IPS-18a (cell line): ENCODE data around the gene GPR107.

ENCODE experiments used
- H3K27ac ChIP-seq: one replicate; pipeline ENCODE4 v1.5.1; 2013; ENCODE audit warnings: low read length
- H3K27me3 ChIP-seq: one replicate; pipeline ENCODE4 v1.6.1; 2013; ENCODE audit warnings: mild to moderate bottlenecking, low read length; ENCODE audit not compliant: control insufficient read depth, insufficient read depth
- H3K36me3 ChIP-seq: one replicate; pipeline ENCODE4 v1.6.1; 2013; ENCODE audit warnings: low read depth, low read length; ENCODE audit not compliant: control insufficient read depth
- H3K4me1 ChIP-seq: one replicate; pipeline ENCODE4 v1.6.1; 2013; ENCODE audit warnings: low read depth, low read length; ENCODE audit not compliant: control insufficient read depth
- H3K4me3 ChIP-seq: one replicate; pipeline ENCODE4 v1.5.1; 2013; ENCODE audit warnings: low read length
- H3K9ac ChIP-seq: one replicate; pipeline ENCODE4 v1.6.1; 2013; ENCODE audit warnings: mild to moderate bottlenecking, low read length, moderate library complexity
- H3K9me3 ChIP-seq: one replicate; pipeline ENCODE4 v1.6.1; 2013; ENCODE audit warnings: low read depth, low read length; ENCODE audit not compliant: control insufficient read depth

GPR107 gene

DNA sequence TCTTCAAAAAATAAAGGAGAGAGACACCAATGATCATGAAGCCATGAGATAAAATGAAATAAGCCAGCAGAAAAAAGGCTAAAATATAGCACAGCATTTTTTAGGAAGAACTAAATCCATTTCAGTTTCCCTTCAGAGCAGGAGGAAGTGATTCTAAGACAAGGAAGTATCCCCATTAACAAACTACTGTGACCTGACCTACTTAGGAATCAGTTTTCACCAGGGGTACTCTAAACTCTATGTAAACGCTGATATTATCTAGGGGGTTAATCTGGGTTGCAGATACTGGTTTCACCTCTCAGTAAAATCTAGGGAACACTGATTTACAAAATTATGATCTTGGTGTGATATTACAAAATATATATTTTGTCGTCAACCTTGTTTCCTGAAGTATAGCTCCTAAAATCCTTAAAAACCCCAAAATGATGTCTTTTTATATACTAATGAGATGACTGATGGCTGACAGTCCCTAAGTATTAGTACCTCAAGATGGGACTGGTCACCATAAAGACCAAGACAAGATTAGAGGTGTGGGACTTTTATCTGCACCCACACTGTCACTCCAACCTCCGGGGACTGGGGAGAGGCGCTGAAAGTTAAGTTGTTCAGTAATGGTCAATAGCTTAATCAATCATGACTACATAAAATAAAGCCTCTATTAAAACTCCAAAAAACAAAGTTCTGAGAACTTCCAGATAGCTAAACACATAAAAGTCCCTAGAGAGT, 7.8 kb upstream of the GPR107 start:
- no peaks in the 10 kb centered on the region for H3K9me3 ChIP-seq
- H3K4me3 ChIP-seq, result no peak overlapping the region
- peaks cover 26% of the 10 kb centered on the region for H3K27me3 ChIP-seq
- H3K9ac ChIP-seq, result no peak overlapping the region
- no peaks in the 10 kb centered on the region for H3K36me3 ChIP-seq
- H3K4me1 ChIP-seq, result peaks cover 18% of the 10 kb centered on the region
- no peak overlapping the region for H3K27ac ChIP-seq

DNA sequence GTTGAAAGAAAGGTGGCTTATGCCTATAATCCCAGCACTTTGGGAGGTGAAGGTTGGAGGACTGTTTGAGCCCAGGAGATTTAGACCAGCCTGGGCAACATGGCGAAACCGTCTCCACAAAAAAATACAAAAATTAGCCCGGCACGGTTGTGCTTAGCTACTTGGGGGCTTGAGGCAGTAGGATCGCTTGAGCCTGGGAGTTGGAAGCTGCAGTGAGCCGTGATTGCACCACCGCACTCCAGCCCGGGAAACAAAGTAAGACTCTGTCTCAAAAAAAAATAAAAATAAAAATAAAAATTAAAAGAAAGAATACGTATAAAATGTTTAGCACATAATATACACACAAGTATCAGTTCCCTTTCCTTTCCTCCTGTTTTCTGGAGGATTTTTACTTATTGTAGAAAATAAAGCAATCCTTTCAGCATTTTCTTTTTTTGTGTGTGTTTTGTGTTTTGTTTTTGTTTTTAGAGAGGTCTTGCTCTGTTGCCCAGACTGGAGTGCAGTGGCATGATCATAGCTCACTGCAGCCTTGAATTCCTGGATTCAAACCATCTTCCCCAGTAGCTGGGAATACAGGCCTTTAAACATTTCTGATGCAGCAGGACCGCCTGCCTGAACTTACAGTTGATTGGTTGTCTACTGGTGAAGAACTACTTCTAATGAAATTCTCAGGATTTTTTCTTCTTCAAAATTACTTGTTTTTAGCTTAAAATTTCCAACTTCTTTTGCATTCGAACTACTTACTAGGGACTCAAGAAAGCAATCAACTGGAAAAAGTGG, 4.1 kb upstream of the GPR107 start:
- H3K9me3 ChIP-seq, result no peaks in the 10 kb centered on the region
- H3K9ac ChIP-seq, result no peak overlapping the region
- H3K27ac ChIP-seq, result no peak overlapping the region
- no peak overlapping the region for H3K4me3 ChIP-seq
- peaks cover 5% of the 10 kb centered on the region for H3K27me3 ChIP-seq
- H3K4me1 ChIP-seq, result peaks cover 6% of the 10 kb centered on the region
- H3K36me3 ChIP-seq, result no peaks in the 10 kb centered on the region

DNA sequence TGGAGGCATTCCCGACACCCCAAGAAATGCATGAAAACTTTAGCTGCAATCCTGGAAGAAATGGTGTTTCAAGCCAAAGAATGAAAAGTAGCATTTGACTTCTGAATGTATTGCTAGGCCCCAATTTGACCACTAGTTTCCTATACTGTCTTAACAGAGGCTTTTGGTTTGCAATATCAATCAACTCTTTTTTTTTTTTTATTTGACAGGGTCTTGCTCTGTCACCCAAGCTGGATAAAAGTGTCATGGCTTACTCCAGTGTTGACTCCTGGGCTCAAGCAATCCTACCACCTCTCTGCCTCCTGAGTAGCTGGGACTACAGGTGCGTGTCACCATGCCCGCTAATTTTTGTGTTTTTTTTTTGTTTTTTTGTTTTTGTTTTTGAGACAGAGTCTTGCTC, 3.2 kb upstream of the GPR107 start:
- no peak overlapping the region for H3K9ac ChIP-seq
- H3K27me3 ChIP-seq, result no peaks in the 10 kb centered on the region
- H3K36me3 ChIP-seq, result no peaks in the 10 kb centered on the region
- no peaks in the 10 kb centered on the region for H3K9me3 ChIP-seq
- H3K4me1 ChIP-seq, result peaks cover 9% of the 10 kb centered on the region
- H3K27ac ChIP-seq, result no peak overlapping the region
- H3K4me3 ChIP-seq, result no peak overlapping the region

DNA sequence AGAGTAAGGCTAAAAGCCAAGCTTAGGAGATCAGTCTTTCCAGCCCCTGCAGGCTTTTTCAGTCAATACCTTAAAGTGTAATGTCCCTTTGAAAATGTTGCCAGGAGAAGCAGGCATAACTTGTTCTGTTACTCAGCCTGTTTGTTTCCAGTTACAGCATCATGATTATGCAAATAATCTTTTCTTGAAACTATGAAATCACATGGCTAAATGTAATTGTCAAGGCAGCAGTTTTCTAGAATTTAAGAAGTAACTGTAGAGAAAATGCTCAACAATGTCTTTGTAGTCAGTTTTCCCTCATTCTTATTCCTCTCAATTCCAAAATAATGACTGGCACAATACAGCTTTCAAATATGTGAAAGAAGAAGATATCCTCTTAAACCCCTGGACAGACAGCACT, 1.9 kb upstream of the GPR107 start:
- H3K27ac ChIP-seq, result no peak overlapping the region
- H3K27me3 ChIP-seq, result no peaks in the 10 kb centered on the region
- H3K9me3 ChIP-seq, result no peaks in the 10 kb centered on the region
- no peak overlapping the region for H3K4me3 ChIP-seq
- H3K9ac ChIP-seq, result no peak overlapping the region
- no peaks in the 10 kb centered on the region for H3K36me3 ChIP-seq
- H3K4me1 ChIP-seq, result peaks cover 9% of the 10 kb centered on the region

DNA sequence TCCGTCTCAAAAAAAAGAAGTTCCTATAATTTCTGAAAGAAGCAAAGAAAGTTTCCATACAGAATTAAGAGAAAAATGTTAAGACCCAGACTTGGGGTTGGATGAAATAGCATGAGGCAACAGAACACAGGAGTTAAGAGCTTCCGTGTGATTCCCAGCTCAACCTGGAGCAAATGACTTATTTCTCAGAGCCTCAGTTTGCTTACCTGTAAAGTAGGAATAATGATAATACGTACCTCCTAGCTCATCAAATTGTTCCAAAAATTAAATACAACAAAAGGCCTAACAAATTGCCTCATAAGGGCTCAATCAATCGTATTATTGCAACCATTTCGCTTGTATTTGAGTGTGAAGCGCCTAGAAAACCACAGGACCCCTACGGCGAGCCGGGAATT, 600 bp upstream of the GPR107 start:
- Histone ChIP-seq H3K4me1 (peaks cover 9% of the 10 kb centered on the region), H3K4me3 (peak overlapping the region; percentile 77), H3K9me3 (no peaks in the 10 kb centered on the region), H3K27ac (peak overlapping the region; percentile 77), H3K27me3 (no peaks in the 10 kb centered on the region), H3K9ac (peak overlapping the region; percentile 82), H3K36me3 (no peaks in the 10 kb centered on the region)

DNA sequence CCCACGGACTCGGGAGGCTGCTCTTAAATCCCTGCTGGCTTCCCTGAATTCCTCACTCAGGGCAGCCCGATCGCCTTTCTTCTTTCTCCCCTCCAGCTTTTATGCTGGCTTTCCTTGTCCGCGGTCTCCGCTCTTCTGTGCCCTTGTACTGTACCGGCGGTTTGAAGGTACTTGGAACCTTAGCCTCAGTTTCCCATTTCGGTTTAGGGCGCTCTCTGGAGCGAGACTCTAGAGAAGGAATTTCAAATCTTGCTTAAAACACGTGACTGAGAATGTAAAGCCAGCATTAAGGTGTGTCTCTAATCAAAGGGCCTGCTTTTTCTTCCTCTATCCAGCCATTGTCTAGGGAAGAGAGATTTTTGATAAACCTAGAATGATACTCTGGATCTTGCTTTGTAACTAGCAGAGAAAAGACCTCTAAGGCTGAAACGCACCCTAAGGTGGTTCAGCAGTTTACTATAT, 650 bp downstream of the GPR107 start:
- H3K27ac ChIP-seq, result no peak overlapping the region
- H3K4me3 ChIP-seq, result peak overlapping the region; percentile 77
- no peaks in the 10 kb centered on the region for H3K9me3 ChIP-seq
- no peaks in the 10 kb centered on the region for H3K36me3 ChIP-seq
- peaks cover 5% of the 10 kb centered on the region for H3K4me1 ChIP-seq
- H3K27me3 ChIP-seq, result no peaks in the 10 kb centered on the region
- H3K9ac ChIP-seq, result peak overlapping the region; percentile 82

DNA sequence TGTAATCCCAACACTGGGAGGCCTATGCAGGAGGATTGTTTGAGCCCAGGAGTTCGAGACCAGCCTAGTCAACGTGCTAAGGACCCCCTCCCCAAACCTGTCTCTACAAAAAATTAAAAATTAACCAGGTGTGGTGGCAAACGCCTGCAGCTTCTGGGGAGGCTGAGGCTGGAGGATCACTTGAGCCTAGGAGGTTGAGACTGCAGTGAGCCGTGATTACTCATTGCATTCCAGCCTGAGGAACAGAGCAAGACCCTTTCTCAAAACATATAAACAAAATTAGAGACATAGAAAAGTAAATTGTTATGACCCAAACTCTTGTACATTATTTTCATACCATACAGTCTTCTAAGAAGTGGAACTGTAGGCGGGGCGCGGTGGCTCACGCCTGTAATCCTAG, 1.1 kb downstream of the GPR107 start:
- Histone ChIP-seq H3K27me3 (no peaks in the 10 kb centered on the region), H3K4me1 (peaks cover 4% of the 10 kb centered on the region), H3K9ac (peak overlapping the region; percentile 82), H3K27ac (no peak overlapping the region), H3K36me3 (no peaks in the 10 kb centered on the region), H3K9me3 (no peaks in the 10 kb centered on the region), H3K4me3 (peak overlapping the region; percentile 77)

DNA sequence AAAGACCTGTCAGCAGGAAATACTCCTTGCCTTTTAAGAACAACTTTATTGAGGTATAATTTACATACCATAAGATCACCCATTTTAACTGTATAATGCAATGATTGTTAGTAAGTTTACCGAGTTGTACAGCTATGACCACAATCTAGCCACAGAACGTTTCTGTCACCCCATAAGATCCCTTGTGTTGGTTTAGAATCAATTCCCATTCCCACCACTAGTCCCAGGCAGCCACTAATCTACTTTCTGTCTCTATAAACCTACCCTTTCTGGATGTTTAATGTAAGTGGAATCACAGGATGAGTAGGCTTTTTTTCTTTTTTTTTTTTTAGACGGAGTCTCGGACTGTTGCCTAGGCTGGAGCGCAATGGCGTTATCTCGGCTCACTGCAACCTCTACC, 4.4 kb downstream of the GPR107 start:
- Histone ChIP-seq H3K27ac (no peak overlapping the region), H3K27me3 (no peaks in the 10 kb centered on the region), H3K9ac (no peak overlapping the region), H3K9me3 (no peaks in the 10 kb centered on the region), H3K36me3 (no peaks in the 10 kb centered on the region), H3K4me1 (peaks cover 4% of the 10 kb centered on the region), H3K4me3 (no peak overlapping the region)

DNA sequence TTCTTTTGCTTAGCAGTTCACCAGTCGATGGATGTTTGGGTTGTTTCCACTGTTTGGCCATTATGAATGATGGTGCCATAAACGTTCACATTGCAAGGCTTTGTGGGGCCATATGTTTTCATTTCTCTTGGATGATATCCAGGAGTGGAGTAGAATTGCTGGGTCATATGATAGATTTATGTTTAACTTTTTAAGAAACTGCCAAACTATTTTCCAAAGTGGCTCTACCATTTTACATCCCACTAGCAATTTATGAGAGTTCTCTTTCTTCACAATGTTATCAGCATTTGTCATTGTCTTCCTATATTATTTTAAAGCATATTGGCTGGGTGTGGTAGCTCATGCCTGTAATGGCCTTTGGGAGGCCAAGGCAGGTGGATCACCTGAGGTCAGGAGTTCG, 5.2 kb downstream of the GPR107 start:
- no peaks in the 10 kb centered on the region for H3K36me3 ChIP-seq
- H3K9me3 ChIP-seq, result no peaks in the 10 kb centered on the region
- H3K9ac ChIP-seq, result no peak overlapping the region
- H3K27ac ChIP-seq, result no peak overlapping the region
- no peaks in the 10 kb centered on the region for H3K27me3 ChIP-seq
- no peak overlapping the region for H3K4me3 ChIP-seq
- H3K4me1 ChIP-seq, result peaks cover 4% of the 10 kb centered on the region

DNA sequence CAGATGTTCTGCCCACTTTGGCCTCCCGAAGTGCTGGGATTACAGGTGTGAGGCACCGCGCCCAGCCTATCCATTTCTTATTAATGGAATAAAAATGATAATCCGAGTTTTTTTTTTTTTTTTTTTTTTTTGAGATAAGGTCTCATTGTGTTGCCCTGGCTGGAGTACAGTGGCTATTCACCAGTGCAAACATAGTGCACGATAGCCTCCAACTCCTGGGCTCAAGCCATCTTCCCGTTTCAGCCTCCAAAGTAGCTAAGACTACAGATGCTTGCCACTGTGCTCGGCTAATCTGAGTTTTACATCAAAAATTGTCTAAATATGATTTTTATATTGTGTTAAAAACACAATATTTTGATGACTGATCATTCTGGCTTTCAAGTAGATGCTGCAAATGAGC, 6.6 kb downstream of the GPR107 start:
- no peaks in the 10 kb centered on the region for H3K27me3 ChIP-seq
- H3K4me3 ChIP-seq, result no peak overlapping the region
- no peaks in the 10 kb centered on the region for H3K9me3 ChIP-seq

DNA sequence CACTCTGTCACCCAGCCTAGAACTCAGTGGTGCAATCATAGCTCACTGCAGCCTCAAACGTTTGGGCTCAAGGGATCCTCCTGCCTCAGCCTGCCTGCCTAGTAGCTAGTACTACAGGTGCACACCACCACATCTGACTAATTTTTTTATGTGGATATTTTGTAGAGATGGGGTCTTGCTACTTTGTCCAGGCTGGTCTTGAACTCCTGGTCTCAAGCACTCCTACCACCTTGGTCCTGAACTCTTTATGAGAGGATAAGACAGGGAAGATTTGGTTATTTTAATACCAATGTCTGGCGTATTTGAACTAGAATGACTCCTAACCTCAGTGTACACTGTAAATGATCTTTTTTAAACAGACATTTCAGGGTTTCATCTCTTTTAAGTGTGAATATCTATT, 9.0 kb downstream of the GPR107 start:
- Histone ChIP-seq H3K9me3 (no peaks in the 10 kb centered on the region), H3K36me3 (no peaks in the 10 kb centered on the region)

More for the DNA sequence above, 6.6 kb downstream of the GPR107 start:
- no peaks in the 10 kb centered on the region for H3K4me1 ChIP-seq
- no peak overlapping the region for H3K9ac ChIP-seq
- H3K36me3 ChIP-seq, result no peaks in the 10 kb centered on the region
- H3K27ac ChIP-seq, result no peak overlapping the region

DNA sequence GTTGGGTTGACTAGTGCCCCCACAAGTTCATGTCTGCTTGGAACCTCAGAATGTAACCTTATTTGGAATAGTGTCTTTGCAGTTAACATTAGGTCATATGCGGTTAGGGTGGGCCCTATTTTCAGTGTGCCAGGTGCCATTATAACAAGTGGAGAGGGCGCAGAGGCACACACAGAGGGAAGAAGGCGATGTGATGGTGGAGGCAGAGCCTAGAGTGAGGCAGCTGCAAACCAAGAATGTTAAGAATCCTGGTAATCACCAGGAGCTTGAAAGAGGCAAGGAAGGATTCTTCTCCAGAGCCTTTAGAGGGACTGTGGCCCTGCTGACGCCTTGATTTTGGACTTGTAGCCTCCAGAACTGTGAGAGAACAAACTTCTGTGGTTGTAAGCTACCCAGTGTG, 10.9 kb downstream of the GPR107 start:
- H3K4me1 ChIP-seq, result no peaks in the 10 kb centered on the region
- no peaks in the 10 kb centered on the region for H3K9me3 ChIP-seq
- no peak overlapping the region for H3K9ac ChIP-seq
- no peaks in the 10 kb centered on the region for H3K36me3 ChIP-seq
- no peaks in the 10 kb centered on the region for H3K27me3 ChIP-seq
- no peak overlapping the region for H3K4me3 ChIP-seq
- no peak overlapping the region for H3K27ac ChIP-seq

More for the DNA sequence above, 9.0 kb downstream of the GPR107 start:
- no peak overlapping the region for H3K4me3 ChIP-seq
- H3K27me3 ChIP-seq, result no peaks in the 10 kb centered on the region
- no peaks in the 10 kb centered on the region for H3K4me1 ChIP-seq
- H3K9ac ChIP-seq, result no peak overlapping the region
- H3K27ac ChIP-seq, result no peak overlapping the region
